Natural killer cell treated with Interleukin-12 subunit alpha and Interleukin-12 subunit beta and Interleukin-15 and Interleukin-18, amount 100 ng/mL, for 72 hours (primary cell): ENCODE data around the gene FADS6. TPM values are rescaled to one million over a fixed set of nuclear protein-coding genes. Genes with fewer than 3 reads are reported as not detected.

Experiments used
- ATAC-seq, 2 donors: fragments of 150-1000 bp; cut with Tn5 transposase in 1 of 2; sonication (Bioruptor Pico), chemical (Tn5 transposase) in 1 of 2; 2 replicates each; pipeline ENCODE4 v1.10.0; 2021
- DNase-seq: peaks from one replicate; pipeline ENCODE4 v3.0.0; 2022; ENCODE audit warnings: low spot score
- H3K27ac Mint-ChIP-seq, 2 donors: 1 replicate in 1 of 2; 2 replicates in 1 of 2; pipeline ENCODE4 v1.8.0; 2022; ENCODE audit warnings: mixed read lengths in 2 of 2, mild to moderate bottlenecking in 1 of 2, moderate library complexity in 1 of 2
- H3K27me3 Mint-ChIP-seq, 2 donors: 1 replicate in 1 of 2; 2 replicates in 1 of 2; pipeline ENCODE4 v1.8.0; 2022; ENCODE audit warnings: mixed read lengths in 2 of 2
- H3K36me3 Mint-ChIP-seq: one replicate; pipeline ENCODE4 v1.8.0; 2022; ENCODE audit warnings: mixed read lengths
- H3K4me1 Mint-ChIP-seq, 2 donors: 1 replicate in 1 of 2; 2 replicates in 1 of 2; pipeline ENCODE4 v1.8.0; 2022; ENCODE audit warnings: low read depth in 2 of 2, mixed read lengths in 2 of 2, mild to moderate bottlenecking in 1 of 2
- H3K4me3 Mint-ChIP-seq: one replicate; pipeline ENCODE4 v1.8.0; 2022; ENCODE audit warnings: mixed read lengths
- H3K9me3 Mint-ChIP-seq: 2 replicates; pipeline ENCODE4 v1.8.0; 2022; ENCODE audit warnings: mixed read lengths
- total RNA-seq, 2 donors: library from RNA; stranded (reverse); gene quantifications; one replicate each; pipeline ENCODE4 v1.2.3, GENCODE V29; 2022

The FADS6 gene
- total RNA-seq, 2 donors from 2014 or later = not detected

- H3K36me3 Mint-ChIP-seq = no peaks in the 10 kb centered on the region
- peak within 1 kb of the TSS; percentile 58 for H3K4me3 Mint-ChIP-seq
- H3K27me3 Mint-ChIP-seq = peaks cover 23 to 34% of the 10 kb centered on the region in 2 donors
- DNase-seq (no peak), ATAC-seq (no peak)
- no peaks in the 10 kb centered on the region for H3K9me3 Mint-ChIP-seq
- no peak within 1 kb of the TSS for H3K27ac Mint-ChIP-seq
- H3K4me1 Mint-ChIP-seq = peaks cover 0 to 5% of the 10 kb centered on the region in 2 donors
Measured at GRCh38 chr17:74924250-74924948, 31.0 kb upstream of the FADS6 start, which contains the start of gene OTOP2. TSS of gene OTOP2 (plus strand) at chr17:74924273. CDS start at chr17:74924633, 360 bp downstream.

GRCh38 chr17:74923538-74924249 lies 30.3 kb upstream of the FADS6 start:
- peaks cover 0 to 5% of the 10 kb centered on the region in 2 donors for H3K4me1 Mint-ChIP-seq
- H3K27me3 Mint-ChIP-seq = peaks cover 16 to 32% of the 10 kb centered on the region in 2 donors
- peak overlapping the region; percentile 58 for H3K4me3 Mint-ChIP-seq
- ATAC-seq (peak; percentile 72 to 81), DNase-seq (peak; percentile 74)
- H3K9me3 Mint-ChIP-seq = no peaks in the 10 kb centered on the region
- no peak overlapping the region for H3K27ac Mint-ChIP-seq
- H3K36me3 Mint-ChIP-seq = no peaks in the 10 kb centered on the region

- Mint-ChIP-seq H3K27me3 (peaks cover 16 to 32% of the 10 kb centered on the region in 2 donors), H3K27ac (no peak within 1 kb of the TSS), H3K36me3 (no peaks in the 10 kb centered on the region), H3K4me3 (peak within 1 kb of the TSS; percentile 58), H3K9me3 (no peaks in the 10 kb centered on the region), H3K4me1 (peaks cover 0 to 5% of the 10 kb centered on the region in 2 donors)
- DNase-seq (no peak), ATAC-seq (peak; percentile 31 to 56)
Measured at GRCh38 chr17:74922694-74923537, 29.5 kb upstream of the FADS6 start, which contains the start of gene USH1G. TSS of gene USH1G (minus strand) at chr17:74923255. CDS start at chr17:74923073, 182 bp downstream.

GRCh38 chr17:74922172-74922571 lies 28.7 kb upstream of the FADS6 start:
- Mint-ChIP-seq H3K27me3 (peaks cover 16 to 28% of the 10 kb centered on the region in 2 donors), H3K4me3 (no peak overlapping the region), H3K27ac (no peak overlapping the region), H3K9me3 (no peaks in the 10 kb centered on the region), H3K36me3 (no peaks in the 10 kb centered on the region), H3K4me1 (peaks cover 0 to 5% of the 10 kb centered on the region in 2 donors)
- ATAC-seq = no peak
- DNase-seq = no peak

- no peak for ATAC-seq
- Mint-ChIP-seq H3K4me1 (peaks cover 0 to 5% of the 10 kb centered on the region in 2 donors), H3K9me3 (no peaks in the 10 kb centered on the region), H3K36me3 (no peaks in the 10 kb centered on the region), H3K27ac (no peak overlapping the region), H3K4me3 (no peak overlapping the region), H3K27me3 (peaks cover 16 to 31% of the 10 kb centered on the region in 2 donors)
- DNase-seq = no peak
Measured at GRCh38 chr17:74921769-74922168, 28.3 kb upstream of the FADS6 start.

GRCh38 chr17:74921026-74921681 lies 27.7 kb upstream of the FADS6 start:
- H3K4me3 Mint-ChIP-seq = no peak overlapping the region
- H3K27me3 Mint-ChIP-seq = peaks cover 14 to 32% of the 10 kb centered on the region in 2 donors

GRCh38 chr17:74920642-74921025 lies 27.2 kb upstream of the FADS6 start:
- peaks cover 0 to 5% of the 10 kb centered on the region in 2 donors for H3K4me1 Mint-ChIP-seq
- no peaks in the 10 kb centered on the region for H3K9me3 Mint-ChIP-seq
- H3K4me3 Mint-ChIP-seq = no peak overlapping the region
- H3K27ac Mint-ChIP-seq = no peak overlapping the region
- ATAC-seq = no peak
- H3K36me3 Mint-ChIP-seq = no peaks in the 10 kb centered on the region
- DNase-seq = no peak
- peaks cover 15 to 31% of the 10 kb centered on the region in 2 donors for H3K27me3 Mint-ChIP-seq

More at GRCh38 chr17:74921026-74921681, 27.7 kb upstream of the FADS6 start:
- Mint-ChIP-seq H3K27ac (no peak overlapping the region), H3K4me1 (peaks cover 0 to 5% of the 10 kb centered on the region in 2 donors), H3K36me3 (no peaks in the 10 kb centered on the region), H3K9me3 (no peaks in the 10 kb centered on the region)
- DNase-seq (no peak), ATAC-seq (no peak)

- Mint-ChIP-seq H3K27ac (no peak overlapping the region), H3K4me3 (no peak overlapping the region), H3K4me1 (peaks cover 0 to 5% of the 10 kb centered on the region in 2 donors), H3K27me3 (peaks cover 12 to 27% of the 10 kb centered on the region in 2 donors), H3K36me3 (no peaks in the 10 kb centered on the region), H3K9me3 (no peaks in the 10 kb centered on the region)
- DNase-seq (no peak), ATAC-seq (no peak)
Measured at GRCh38 chr17:74920306-74920620, 26.8 kb upstream of the FADS6 start.

- no peak overlapping the region for H3K27ac Mint-ChIP-seq
- ATAC-seq (peak in 1 of 2 donors; percentile 29), DNase-seq (no peak)
- H3K36me3 Mint-ChIP-seq = no peaks in the 10 kb centered on the region
- no peak overlapping the region for H3K4me3 Mint-ChIP-seq
- peaks cover 7 to 24% of the 10 kb centered on the region in 2 donors for H3K27me3 Mint-ChIP-seq
- no peaks in the 10 kb centered on the region for H3K9me3 Mint-ChIP-seq
- H3K4me1 Mint-ChIP-seq = peaks cover 0 to 5% of the 10 kb centered on the region in 2 donors
Measured at GRCh38 chr17:74919440-74920305, 26.2 kb upstream of the FADS6 start.

- no peak for DNase-seq
- peaks cover 0 to 3% of the 10 kb centered on the region in 2 donors for H3K4me1 Mint-ChIP-seq
- peaks cover 7 to 21% of the 10 kb centered on the region in 2 donors for H3K27me3 Mint-ChIP-seq
- ATAC-seq = no peak
- no peak overlapping the region for H3K4me3 Mint-ChIP-seq
- H3K27ac Mint-ChIP-seq = no peak overlapping the region
- H3K36me3 Mint-ChIP-seq = no peaks in the 10 kb centered on the region
- H3K9me3 Mint-ChIP-seq = no peaks in the 10 kb centered on the region
Measured at GRCh38 chr17:74918906-74919305, 25.5 kb upstream of the FADS6 start.

- H3K9me3 Mint-ChIP-seq = no peaks in the 10 kb centered on the region
- no peak overlapping the region for H3K4me3 Mint-ChIP-seq
- ATAC-seq = no peak
- H3K27me3 Mint-ChIP-seq = peaks cover 7 to 19% of the 10 kb centered on the region in 2 donors
- no peak overlapping the region for H3K27ac Mint-ChIP-seq
- no peaks in the 10 kb centered on the region for H3K36me3 Mint-ChIP-seq
- no peak for DNase-seq
- peaks cover 0 to under 1% of the 10 kb centered on the region in 2 donors for H3K4me1 Mint-ChIP-seq
Measured at GRCh38 chr17:74917430-74917829, 24.0 kb upstream of the FADS6 start.

GRCh38 chr17:74916851-74917199 lies 23.4 kb upstream of the FADS6 start:
- no peaks in the 10 kb centered on the region for H3K36me3 Mint-ChIP-seq
- no peak overlapping the region for H3K4me3 Mint-ChIP-seq
- peaks cover 7 to 17% of the 10 kb centered on the region in 2 donors for H3K27me3 Mint-ChIP-seq

More at GRCh38 chr17:74916851-74917199, 23.4 kb upstream of the FADS6 start:
- ATAC-seq (no peak), DNase-seq (no peak)
- Mint-ChIP-seq H3K27ac (no peak overlapping the region), H3K4me1 (no peaks in the 10 kb centered on the region), H3K9me3 (no peaks in the 10 kb centered on the region)
